Gastrocnemius medialis (tissue), 4 donors: ENCODE measurements around the gene ADCYAP1R1. TPM values are rescaled to one million over a fixed set of nuclear protein-coding genes. Genes with fewer than 3 reads are reported as not detected.

Experiments
- ATAC-seq, 2 donors: fragments of 150-250 bp; one replicate each; pipeline ENCODE4 v1.9.1; 2016
- DNase-seq, 2 donors: peaks; one replicate each; pipeline ENCODE4 v3.0.0-alpha.2; 2019
- H3K27ac ChIP-seq, 4 donors: fragments of 200-600 bp; sonication (generic); 1 replicate in 1 of 4; 2 replicates in 3 of 4; pipeline ENCODE4 v1.5.1; 2016 to 2018; ENCODE audit warnings: mild to moderate bottlenecking in 2 of 4, moderate library complexity in 1 of 4
- H3K27me3 ChIP-seq, 3 donors: fragments of 200-600 bp; sonication (generic) in 2 of 3; 1 replicate in 1 of 3; 2 replicates in 2 of 3; pipeline versions ENCODE4 v1.5.1 to v1.6.0; 2016 to 2019; ENCODE audit warnings: mild to moderate bottlenecking in 1 of 3, moderate library complexity in 1 of 3
- H3K36me3 ChIP-seq, 2 donors: fragments of 200-600 bp; sonication (generic) in 1 of 2; one replicate each; pipeline ENCODE4 v1.5.1; 2017 to 2018
- H3K4me1 ChIP-seq, 2 donors: fragments of 200-600 bp; sonication (generic) in 1 of 2; one replicate each; pipeline ENCODE4 v1.5.1; 2016 to 2017; ENCODE audit warnings: mild to moderate bottlenecking in 2 of 2
- H3K4me3 ChIP-seq, 4 donors: fragments of 200-600 bp; sonication (generic) in 3 of 4; 1 replicate in 1 of 4; 2 replicates in 3 of 4; pipeline ENCODE4 v1.5.1; 2016 to 2019; ENCODE audit warnings: mild to moderate bottlenecking in 2 of 4
- H3K9me3 ChIP-seq, 3 donors: fragments of 200-600 bp; sonication (generic) in 2 of 3; 1 replicate in 1 of 3; 2 replicates in 2 of 3; pipeline ENCODE4 v1.5.1; 2016 to 2019
- POLR2A ChIP-seq, 2 donors: fragments of 450-650 bp; IDR thresholded peaks; one replicate each; pipeline ENCODE4 v1.6.1; 2017; ENCODE audit warnings: antibody characterized with exemption in 2 of 2, mild to moderate bottlenecking in 2 of 2, moderate library complexity in 2 of 2
- in situ Hi-C, 4 donors: fragments of 200-750 bp; cut with MboI; loops; one replicate each; pipeline versions ENCODE4 v1.15.0 to v1.8.0; 2017; ENCODE audit warnings: low sequenced_read_pairs in 4 of 4
- intact Hi-C: fragments of 100-400 bp; cut with DNase I; formaldehyde crosslinking; loops from one replicate; pipeline ENCODE4 v1.15.1; 2023; ENCODE audit warnings: low total_unique reads
- total RNA-seq, 4 donors: library from RNA; depleted of rRNA; stranded (reverse); fragments of >200 nt; gene quantifications; one replicate each; pipeline versions ENCODE4 v1.1.0 to v1.2.3, GENCODE V29; 2016
- TF ChIP-seq, protein P1 (sequence below), 5 experiments: fragments of 450-650 bp in 3 of 5; fragments of 200-600 bp in 2 of 5; sonication (generic) in 2 of 5; IDR thresholded peaks in 4 of 5; conservative IDR thresholded peaks in 1 of 5; 1 replicate in 4 of 5; 2 replicates in 1 of 5; pipeline ENCODE4 v1.5.1; 2016 to 2019; ENCODE audit warnings: antibody characterized with exemption in 5 of 5, mild to moderate bottlenecking in 3 of 5, moderate library complexity in 3 of 5

Gene ADCYAP1R1
- total RNA-seq, 4 donors from 2014 or later = 0.05 to 0.33 (median 0.21) TPM

DNA sequence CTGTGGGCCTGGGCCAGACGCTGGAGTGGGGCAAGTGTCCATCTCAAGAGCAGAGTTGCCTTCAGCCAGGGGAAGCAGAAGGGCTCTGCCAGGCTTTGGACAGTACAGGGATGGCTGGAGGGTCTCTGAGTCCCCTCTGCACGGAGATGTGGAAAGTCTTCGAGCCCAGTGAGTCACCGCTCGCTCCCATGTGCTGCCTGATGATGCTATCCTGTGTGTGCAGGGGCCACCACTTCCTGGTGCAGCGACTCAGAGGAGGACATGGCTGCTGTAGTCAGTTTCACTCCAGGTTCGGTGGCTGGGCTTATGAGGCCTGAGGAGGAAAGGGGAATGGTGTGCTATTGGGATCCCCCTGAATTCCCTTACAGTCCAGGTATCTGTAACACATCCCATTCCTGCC is 6.0 kb downstream of the ADCYAP1R1 start:
- H3K4me1 ChIP-seq = no peaks in the 10 kb centered on the region
- peaks cover 5 to 8% (median 5%) of the 10 kb centered on the region in 3 donors for H3K27me3 ChIP-seq
- no peak overlapping the region for H3K27ac ChIP-seq
- intact Hi-C loops = loop anchor here (10.0 kb wide), 1 partner anchor 253 kb away; no protein-coding TSS in a partner anchor
- H3K4me3 ChIP-seq = no peak overlapping the region
- TF ChIP-seq POLR2A (IDR thresholded peaks at IDR 0.05) = no peak
- TF ChIP-seq, protein P1, sequence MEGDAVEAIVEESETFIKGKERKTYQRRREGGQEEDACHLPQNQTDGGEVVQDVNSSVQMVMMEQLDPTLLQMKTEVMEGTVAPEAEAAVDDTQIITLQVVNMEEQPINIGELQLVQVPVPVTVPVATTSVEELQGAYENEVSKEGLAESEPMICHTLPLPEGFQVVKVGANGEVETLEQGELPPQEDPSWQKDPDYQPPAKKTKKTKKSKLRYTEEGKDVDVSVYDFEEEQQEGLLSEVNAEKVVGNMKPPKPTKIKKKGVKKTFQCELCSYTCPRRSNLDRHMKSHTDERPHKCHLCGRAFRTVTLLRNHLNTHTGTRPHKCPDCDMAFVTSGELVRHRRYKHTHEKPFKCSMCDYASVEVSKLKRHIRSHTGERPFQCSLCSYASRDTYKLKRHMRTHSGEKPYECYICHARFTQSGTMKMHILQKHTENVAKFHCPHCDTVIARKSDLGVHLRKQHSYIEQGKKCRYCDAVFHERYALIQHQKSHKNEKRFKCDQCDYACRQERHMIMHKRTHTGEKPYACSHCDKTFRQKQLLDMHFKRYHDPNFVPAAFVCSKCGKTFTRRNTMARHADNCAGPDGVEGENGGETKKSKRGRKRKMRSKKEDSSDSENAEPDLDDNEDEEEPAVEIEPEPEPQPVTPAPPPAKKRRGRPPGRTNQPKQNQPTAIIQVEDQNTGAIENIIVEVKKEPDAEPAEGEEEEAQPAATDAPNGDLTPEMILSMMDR (IDR thresholded peaks at IDR 0.05 in 4 of 5, conservative IDR thresholded peaks at IDR 0.05 in 1 of 5) = no peak
- no peak for DNase-seq
- H3K36me3 ChIP-seq = no peaks in the 10 kb centered on the region
- in situ Hi-C loops = no loop called here
- no peak for ATAC-seq
- no peaks in the 10 kb centered on the region for H3K9me3 ChIP-seq

DNA sequence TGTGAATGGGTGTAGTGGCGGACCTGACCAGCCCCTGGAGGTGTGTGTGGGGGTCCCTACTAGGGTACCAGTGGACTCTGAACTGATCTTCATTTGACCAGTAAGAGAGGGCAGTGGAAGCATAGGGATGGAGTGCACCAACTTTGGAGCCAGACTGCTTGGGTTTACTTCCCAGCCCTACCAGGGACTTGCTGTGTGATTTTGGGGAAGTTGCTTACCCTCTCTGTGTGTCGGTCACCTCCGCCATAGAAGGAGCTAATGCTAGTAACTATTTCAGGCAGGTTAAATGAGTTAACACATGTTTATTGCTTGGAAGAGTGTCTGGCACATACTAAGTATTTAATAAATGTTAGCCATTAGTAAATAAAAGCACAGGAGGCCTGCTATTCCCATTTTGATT is 6.6 kb downstream of the ADCYAP1R1 start:
- Histone ChIP-seq H3K4me3 (no peak overlapping the region), H3K27me3 (peaks cover 0 to 3% (median under 1%) of the 10 kb centered on the region in 3 donors), H3K27ac (no peak overlapping the region), H3K9me3 (no peaks in the 10 kb centered on the region), H3K4me1 (no peaks in the 10 kb centered on the region), H3K36me3 (no peaks in the 10 kb centered on the region)
- TF ChIP-seq, protein P1 (IDR thresholded peaks at IDR 0.05 in 4 of 5, conservative IDR thresholded peaks at IDR 0.05 in 1 of 5) = no peak
- no peak for TF ChIP-seq POLR2A (IDR thresholded peaks at IDR 0.05)
- DNase-seq (no peak), ATAC-seq (no peak)
- intact Hi-C loops (loop anchor here (10.0 kb wide), 1 partner anchor 254 kb away; no protein-coding TSS in a partner anchor), in situ Hi-C loops (no loop called here)

DNA sequence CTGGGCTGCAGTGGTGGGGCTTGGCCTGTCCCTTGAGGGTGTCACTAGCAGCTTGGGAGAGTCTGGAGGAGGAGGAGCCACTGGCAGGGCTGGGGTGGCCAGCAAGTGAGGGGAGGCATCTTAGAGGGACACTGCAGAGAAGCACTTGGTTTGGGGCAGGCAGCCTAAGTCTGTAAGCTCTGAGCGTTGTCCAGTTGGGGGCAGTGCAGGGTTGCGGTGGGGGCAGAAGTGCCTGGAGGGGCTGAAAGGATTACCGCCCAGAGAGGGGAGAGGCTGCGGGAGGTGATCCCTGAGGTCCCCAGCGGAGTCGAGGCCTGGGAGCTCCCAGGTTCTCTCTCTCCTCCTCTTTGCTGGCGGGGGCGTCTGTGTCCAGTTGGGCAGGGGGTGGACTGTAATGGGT is 7.4 kb downstream of the ADCYAP1R1 start:
- Histone ChIP-seq H3K9me3 (no peaks in the 10 kb centered on the region), H3K4me3 (no peak overlapping the region), H3K27ac (no peak overlapping the region), H3K4me1 (no peaks in the 10 kb centered on the region), H3K36me3 (no peaks in the 10 kb centered on the region), H3K27me3 (no peaks in the 10 kb centered on the region)
- DNase-seq (no peak), ATAC-seq (no peak)
- in situ Hi-C loops (no loop called here), intact Hi-C loops (loop anchor here (10.0 kb wide), 1 partner anchor 255 kb away; no protein-coding TSS in a partner anchor)
- no peak for TF ChIP-seq POLR2A (IDR thresholded peaks at IDR 0.05)
- TF ChIP-seq, protein P1 (IDR thresholded peaks at IDR 0.05 in 4 of 5, conservative IDR thresholded peaks at IDR 0.05 in 1 of 5) = no peak

DNA sequence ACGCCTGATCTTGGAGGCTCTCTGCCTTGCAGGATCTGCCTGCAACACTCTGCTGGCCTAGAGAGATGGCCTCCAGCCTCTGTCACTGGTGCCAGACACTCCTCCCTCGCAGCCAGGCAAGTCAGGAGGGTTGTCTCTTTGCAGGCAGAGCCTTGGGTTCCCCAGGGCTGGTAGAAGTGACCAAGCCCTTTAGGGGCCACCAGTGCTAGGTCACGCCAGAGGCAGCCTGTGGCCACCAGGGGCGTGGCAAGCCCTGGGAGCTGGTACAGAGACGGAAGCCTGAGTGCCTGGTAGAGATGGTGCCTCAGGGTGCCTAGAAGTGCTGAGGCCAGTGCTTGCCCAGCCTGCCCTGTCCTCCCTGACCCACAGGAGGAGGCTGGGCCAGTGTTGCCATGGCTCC is 9.1 kb downstream of the ADCYAP1R1 start:
- no peaks in the 10 kb centered on the region for H3K4me1 ChIP-seq
- no peak for ATAC-seq
- TF ChIP-seq, protein P1 (IDR thresholded peaks at IDR 0.05 in 4 of 5, conservative IDR thresholded peaks at IDR 0.05 in 1 of 5) = no peak
- TF ChIP-seq POLR2A (IDR thresholded peaks at IDR 0.05) = no peak
- H3K27me3 ChIP-seq = no peaks in the 10 kb centered on the region
- no peak for DNase-seq
- in situ Hi-C loops = no loop called here
- H3K9me3 ChIP-seq = no peaks in the 10 kb centered on the region
- intact Hi-C loops = no loop called here
- H3K36me3 ChIP-seq = no peaks in the 10 kb centered on the region
- no peak overlapping the region for H3K4me3 ChIP-seq
- H3K27ac ChIP-seq = no peak overlapping the region
